NCI-H1436 (cell line): ENCODE data around the gene GAB3.
"Not testable (repeated sequence)": the region's sequence is repeated elsewhere in the genome, so short reads cannot be mapped to it uniquely, and the experiment has no call there.

Experiments used
- DNase-seq: peaks from one replicate; lab custom pipeline; 2025; lab: John Stamatoyannopoulos, UW

Gene GAB3

GRCh38 chrX:154655786-154656185, 95.1 kb downstream of the GAB3 start:
- DNase-seq, result no peak

GRCh38 chrX:154655346-154655745, 95.5 kb downstream of the GAB3 start:
- no peak for DNase-seq

GRCh38 chrX:154654925-154655324, 96.0 kb downstream of the GAB3 start:
- DNase-seq, result no peak

GRCh38 chrX:154654372-154654771, 96.5 kb downstream of the GAB3 start:
- no peak for DNase-seq

GRCh38 chrX:154653413-154653812, 97.5 kb downstream of the GAB3 start, which contains the start of gene CTAG2:
Gene CTAG2 (minus strand): TSS chrX:154653579. CDS start chrX:154653515, 64 bp downstream.
- DNase-seq, result not testable (repeated sequence)

- no peak for DNase-seq
Observed at GRCh38 chrX:154653048-154653401, 97.9 kb downstream of the GAB3 start.

- DNase-seq, result no peak
Observed at GRCh38 chrX:154652311-154653047, 98.4 kb downstream of the GAB3 start.

GRCh38 chrX:154650221-154650510, 100.7 kb downstream of the GAB3 start:
- DNase-seq, result no peak

- DNase-seq, result no peak
Observed at GRCh38 chrX:154649503-154650220, 101.2 kb downstream of the GAB3 start.

- no peak for DNase-seq
Observed at GRCh38 chrX:154648931-154649330, 101.9 kb downstream of the GAB3 start.

GRCh38 chrX:154645745-154646378, 105.0 kb downstream of the GAB3 start:
- not testable (repeated sequence) for DNase-seq

- DNase-seq, result not testable (repeated sequence)
Observed at GRCh38 chrX:154643708-154644107, 107.2 kb downstream of the GAB3 start.

GRCh38 chrX:154641740-154642139, 109.1 kb downstream of the GAB3 start:
- DNase-seq, result not testable (repeated sequence)

- DNase-seq, result not testable (repeated sequence)
Observed at GRCh38 chrX:154633661-154634060, 117.2 kb downstream of the GAB3 start.

GRCh38 chrX:154630949-154631348, 119.9 kb downstream of the GAB3 start:
- not testable (repeated sequence) for DNase-seq

- DNase-seq, result not testable (repeated sequence)
Observed at GRCh38 chrX:154628960-154629359, 121.9 kb downstream of the GAB3 start.
